ENCODE measurements around the gene CSF1R.

- TF ChIP-seq RAD21 (IDR thresholded peaks at IDR 0.05; ENCODE audit: low read depth) (no peak), YY1 (IDR thresholded peaks at IDR 0.05; ENCODE audit: low read depth) (no peak), MAX (IDR thresholded peaks at IDR 0.05) (no peak), TEAD4 (IDR thresholded peaks at IDR 0.05) (no peak), REST (IDR thresholded peaks at IDR 0.05; ENCODE audit: low read depth) (no peak), TAF1 (IDR thresholded peaks at IDR 0.05; ENCODE audit: low read depth) (no peak), NFIC (IDR thresholded peaks at IDR 0.05) (no peak), FOXM1 (IDR thresholded peaks at IDR 0.05; ENCODE audit: borderline replicate concordance, low read depth) (no peak), TCF12 (IDR thresholded peaks at IDR 0.05; ENCODE audit: low read depth) (no peak)
These were observed 51.7 kb downstream of the CSF1R start for GRCh38 chr5:150034662-150035061.
